Stimulated activated CD4-positive, alpha-beta T cell treated with anti-CD3 and anti-CD28 coated beads, Interleukin-4, amount 100 ng/mL, for 1 hour (primary cell): Measurements from ENCODE around the gene PDGFD.

Source experiments
- DNase-seq: peaks from one replicate; pipeline ENCODE4 v3.0.0-alpha.2; 2020

PDGFD gene

DNA sequence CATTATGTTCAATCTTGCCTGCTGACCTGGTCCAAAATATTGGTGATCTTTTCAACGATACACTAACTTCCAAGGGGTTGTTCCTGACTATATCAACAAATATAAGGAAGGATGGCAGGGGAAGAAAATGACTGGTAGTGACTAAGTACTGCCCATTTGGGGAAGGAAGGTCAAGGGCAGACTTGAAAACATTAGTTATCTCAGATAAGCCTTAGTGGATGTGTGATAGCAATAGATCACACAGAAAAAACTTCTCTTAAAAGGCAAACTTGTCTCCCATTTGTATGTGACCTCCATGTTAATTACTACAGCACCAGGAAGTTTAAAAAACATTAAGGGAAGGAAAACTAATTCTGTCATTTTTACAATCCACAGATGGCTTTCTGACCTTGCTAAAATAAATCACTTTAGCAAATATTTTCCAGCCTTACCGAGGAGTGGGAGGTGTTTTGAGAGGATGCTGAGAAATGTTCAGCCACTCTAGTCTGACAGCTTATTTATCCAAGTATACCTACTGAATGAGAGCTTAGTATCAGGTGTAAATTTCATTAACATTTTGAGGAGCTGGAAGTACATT, 215.7 kb downstream of the PDGFD start:
- no peak for DNase-seq

DNA sequence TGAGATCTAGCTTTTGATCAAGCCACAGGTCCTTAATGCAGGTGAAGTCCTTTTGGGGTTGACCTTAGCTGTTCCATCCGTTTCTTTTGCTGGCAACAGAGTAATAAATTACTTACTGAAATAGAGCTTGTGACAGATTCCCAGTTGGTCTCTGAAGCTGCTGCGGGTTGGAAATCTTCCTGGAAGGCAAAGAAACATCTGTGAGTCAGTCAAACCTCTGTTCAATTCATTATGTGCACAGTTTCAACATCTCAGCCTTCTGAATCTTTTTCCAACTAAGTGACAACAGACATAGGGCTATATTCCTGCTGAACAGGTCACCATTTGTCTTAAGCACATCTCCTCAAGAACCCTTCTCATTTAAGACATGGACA, 216.4 kb downstream of the PDGFD start:
- DNase-seq: no peak

DNA sequence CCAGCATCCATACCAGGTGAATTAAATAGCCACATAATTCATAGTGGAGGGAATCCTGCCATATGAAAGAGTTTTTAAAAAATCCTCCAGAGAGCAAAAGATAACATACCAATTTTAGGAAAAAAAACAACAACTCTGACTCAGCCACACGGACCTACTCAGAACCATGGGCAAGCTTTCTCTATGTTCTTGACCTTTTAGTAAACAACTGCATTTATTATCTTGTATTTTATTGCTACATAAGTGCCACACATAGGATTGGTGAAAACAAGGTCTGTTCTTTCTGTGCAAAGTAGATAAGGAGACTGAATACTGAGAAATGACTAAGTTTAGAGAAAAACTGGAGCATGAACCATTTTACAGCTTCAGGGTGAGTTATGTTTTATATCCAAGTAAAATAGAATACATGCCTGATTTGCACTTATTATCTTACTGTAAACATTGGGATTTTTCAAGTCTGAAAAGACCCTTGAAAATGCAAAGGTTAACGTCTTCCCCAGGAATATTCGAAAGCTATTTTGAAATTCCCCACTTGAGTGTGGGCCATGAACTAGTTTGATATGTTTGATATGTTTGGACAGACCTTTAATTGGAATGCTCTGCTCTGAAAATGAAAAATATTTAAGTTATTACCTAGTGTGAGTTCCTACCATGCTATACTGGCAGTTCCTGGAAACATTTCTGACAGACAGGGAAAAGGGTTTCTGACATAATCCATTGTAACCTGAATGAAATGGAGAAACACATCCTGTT, 217.0 kb downstream of the PDGFD start:
- no peak for DNase-seq

DNA sequence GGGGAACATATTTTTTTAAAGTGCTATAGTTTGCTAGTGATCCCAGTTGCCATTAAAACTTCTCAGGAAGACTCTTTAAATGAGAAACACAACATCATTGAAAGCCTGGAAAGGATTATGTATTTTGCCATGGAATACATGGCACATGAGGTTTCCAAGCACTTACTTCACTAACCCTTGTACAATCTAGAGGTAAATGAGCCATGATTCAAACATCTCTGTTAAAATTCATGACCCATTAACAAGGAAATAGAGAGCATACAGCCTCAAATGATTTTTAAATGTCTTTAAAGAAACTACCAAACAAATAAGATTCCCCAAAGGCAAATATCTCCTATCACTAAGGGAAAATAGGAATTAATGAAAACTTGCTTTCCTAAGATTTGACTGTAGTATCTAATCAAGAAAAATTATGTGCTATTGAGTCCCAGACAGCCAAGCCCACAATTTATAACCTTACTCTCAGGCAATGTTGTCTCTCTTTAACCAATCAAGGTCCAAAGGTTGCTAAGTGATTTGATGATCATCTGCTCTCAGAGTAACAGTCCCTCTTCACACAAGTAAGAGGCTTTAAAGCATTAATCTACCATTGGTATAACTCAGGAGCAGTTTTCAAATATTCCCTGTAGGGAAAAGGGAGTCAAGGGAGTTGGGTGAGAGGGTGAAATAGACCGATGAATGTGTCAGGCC, 219.6 kb downstream of the PDGFD start:
- no peak for DNase-seq

- DNase-seq: no peak
These were observed 221.3 kb downstream of the PDGFD start for GRCh38 chr11:103942646-103943045.

GRCh38 chr11:103940551-103940950, 223.4 kb downstream of the PDGFD start:
- DNase-seq: no peak

DNA sequence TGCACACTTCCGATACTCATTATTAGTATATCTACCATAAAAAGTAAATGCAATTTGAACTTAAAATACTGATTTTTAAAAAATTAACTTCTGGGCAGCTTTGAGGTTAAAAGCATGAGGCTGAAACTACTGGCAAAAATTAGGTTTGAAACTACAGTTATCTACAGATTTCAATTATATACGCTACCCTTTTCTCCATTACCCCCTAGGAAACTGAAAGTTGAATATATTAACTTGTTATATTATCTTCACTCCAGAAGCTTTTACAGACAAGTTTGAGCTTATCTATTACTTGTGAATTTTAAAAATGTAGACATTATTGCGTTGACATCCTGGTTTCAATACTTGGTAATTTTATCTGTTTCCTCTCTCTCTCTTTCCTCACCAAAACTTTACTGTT, 224.3 kb downstream of the PDGFD start:
- DNase-seq: no peak

GRCh38 chr11:103936059-103936458, 227.9 kb downstream of the PDGFD start:
- no peak for DNase-seq

GRCh38 chr11:103935219-103935618, 228.7 kb downstream of the PDGFD start:
- DNase-seq: no peak

GRCh38 chr11:103929170-103929903, 234.6 kb downstream of the PDGFD start:
- DNase-seq: no peak

DNA sequence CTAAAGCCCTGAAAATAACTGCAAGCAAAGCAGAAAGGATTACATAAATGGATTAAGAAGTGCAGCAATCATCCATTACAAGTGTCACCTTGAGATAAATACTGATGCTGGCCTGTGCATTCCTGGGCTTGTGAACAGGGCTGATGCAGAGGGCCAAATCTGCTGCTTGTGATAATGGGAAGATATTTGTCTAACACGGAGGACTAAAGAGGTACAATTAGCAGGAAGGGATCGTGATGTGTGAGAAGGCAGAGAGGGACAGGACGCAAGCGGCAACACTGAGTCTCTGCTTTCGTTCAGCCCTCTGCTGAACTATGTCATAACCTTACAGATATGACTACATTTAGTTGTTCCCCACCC, 235.2 kb downstream of the PDGFD start:
- DNase-seq: no peak

DNA sequence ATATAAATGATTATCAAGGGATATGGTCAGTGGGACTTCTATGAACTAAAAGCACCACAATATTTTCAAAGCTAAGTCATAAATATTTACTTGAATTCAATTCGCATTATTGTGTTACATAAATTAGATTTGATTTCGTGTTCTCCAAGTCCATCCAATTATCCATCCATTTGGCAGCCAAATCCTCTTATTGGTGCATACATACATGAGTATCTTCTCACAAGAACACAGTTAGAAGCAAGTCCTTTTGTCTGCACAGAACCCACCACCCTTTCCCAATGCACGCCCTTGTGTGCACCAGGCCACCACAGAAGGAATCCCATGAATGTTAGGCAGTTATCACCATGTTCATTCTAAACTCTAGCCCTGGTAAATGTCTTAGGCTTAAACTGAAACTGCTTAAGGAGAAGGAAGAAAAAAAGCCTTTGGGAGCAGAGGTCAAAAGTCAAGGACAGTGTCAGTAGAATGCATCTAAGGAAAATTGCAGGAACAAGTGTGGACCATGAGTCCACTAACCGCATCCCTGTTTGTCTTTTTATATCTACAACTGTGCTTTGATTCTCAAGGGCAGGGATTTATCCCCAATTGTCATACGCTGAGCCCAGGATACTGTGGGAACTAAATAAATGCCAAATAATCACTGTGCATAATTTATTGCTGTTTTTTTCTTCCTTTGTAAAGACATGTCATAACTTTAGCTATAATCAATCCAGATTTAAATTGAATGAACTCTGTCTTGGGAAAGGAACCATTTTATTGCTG, 235.7 kb downstream of the PDGFD start:
- no peak for DNase-seq

DNA sequence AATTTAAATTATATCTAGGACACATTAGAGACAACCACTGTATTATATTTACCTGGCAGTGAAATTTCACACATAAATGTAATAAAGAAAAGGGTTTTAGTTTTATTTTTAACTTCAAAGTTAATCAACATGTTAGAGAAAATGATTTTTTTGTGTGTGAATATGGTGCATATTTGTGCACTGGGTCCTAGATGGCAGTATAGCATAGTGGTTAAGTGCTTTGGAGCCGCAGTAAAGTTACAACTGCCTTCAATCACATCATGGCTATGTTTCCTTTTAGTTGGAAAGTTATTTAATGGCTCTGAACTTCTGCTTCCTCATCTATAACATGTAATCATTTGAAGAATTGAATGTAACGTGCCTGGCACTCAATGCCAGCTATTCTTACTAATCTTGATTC, 236.4 kb downstream of the PDGFD start:
- DNase-seq: no peak

- no peak for DNase-seq
These were observed 237.0 kb downstream of the PDGFD start for GRCh38 chr11:103926990-103927389.

GRCh38 chr11:103924166-103925013, 239.6 kb downstream of the PDGFD start:
- DNase-seq: no peak

GRCh38 chr11:103923451-103923931, 240.5 kb downstream of the PDGFD start:
- DNase-seq: no peak

DNA sequence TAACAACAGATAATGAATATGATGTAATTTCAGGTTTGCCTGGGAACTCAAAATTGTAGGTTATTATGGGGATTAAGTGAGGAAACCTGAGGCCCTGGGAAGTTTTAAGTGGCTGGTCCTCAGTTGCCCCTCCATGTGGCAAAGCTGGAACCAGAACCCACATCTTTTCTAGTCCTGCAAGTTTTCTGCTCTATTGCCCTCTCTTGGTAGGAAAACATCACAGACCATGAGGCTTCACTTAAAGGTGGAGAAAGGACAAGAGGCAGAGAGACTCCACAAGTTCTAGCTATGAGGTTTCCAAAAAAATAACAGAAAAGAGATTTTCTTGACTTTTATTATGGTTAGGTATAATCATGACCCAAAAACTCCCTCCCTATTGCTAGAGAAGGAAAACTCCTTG, 243.0 kb downstream of the PDGFD start:
- no peak for DNase-seq

GRCh38 chr11:103920449-103920848, 243.5 kb downstream of the PDGFD start:
- no peak for DNase-seq

DNA sequence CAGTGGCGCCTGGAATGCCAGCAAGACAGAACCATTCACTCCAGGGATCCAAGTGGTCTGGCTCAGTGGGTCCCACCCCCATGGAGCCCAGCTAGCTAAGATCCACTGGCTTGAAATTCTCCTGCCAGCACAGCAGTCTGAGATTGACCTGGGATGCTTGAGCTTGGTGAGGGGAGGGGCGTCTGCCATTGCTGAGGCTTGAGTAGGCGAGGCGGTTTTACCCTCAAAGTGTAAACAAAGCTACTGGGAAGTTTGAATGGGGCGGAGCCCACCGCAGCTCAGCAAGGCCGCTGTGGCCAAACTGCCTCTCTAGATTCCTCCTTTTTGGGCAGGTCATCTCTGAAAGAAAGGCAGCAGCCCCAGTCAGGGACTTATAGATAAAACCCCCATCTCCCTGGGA, 253.2 kb downstream of the PDGFD start:
- DNase-seq: no peak

- DNase-seq: no peak
These were observed 256.1 kb downstream of the PDGFD start for GRCh38 chr11:103907548-103908455.

DNA sequence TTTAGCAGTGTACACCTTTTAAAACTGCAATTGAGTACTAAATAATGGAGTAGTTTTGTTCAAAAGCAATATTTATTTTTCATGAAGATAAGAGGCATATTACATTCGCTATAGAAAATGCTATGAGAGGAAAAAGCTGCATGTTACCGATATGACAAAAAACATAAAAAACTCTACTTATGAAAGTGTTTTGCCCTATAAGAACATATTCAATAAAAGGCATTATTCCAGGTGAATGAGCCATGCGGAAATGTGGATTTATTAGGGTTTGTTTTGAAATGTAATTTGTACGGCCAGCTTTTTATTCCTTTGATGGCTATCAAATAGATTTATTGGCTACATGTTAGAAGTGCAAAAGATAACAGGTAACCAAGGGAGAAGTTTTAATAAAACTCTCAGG, 256.8 kb downstream of the PDGFD start:
- no peak for DNase-seq
